Activated naive CD4-positive, alpha-beta T cell treated with anti-CD3 and anti-CD28 coated beads, Interleukin-2, amount 50 U/mL, for 72 hours (primary cell): ENCODE data around the gene GSDMA. TPM values are rescaled to one million over a fixed set of nuclear protein-coding genes. Genes with fewer than 3 reads are reported as not detected.

Experiments used
- ATAC-seq, 2 donors: fragments of 150-1000 bp; cut with Tn5 transposase; 2 replicates each; pipeline ENCODE4 v1.10.0; 2021; ENCODE audit warnings: mild to moderate bottlenecking in 2 of 2, moderate library complexity in 2 of 2
- DNase-seq, 2 donors: peaks; one replicate each; pipeline ENCODE4 v3.0.0; 2021 to 2022; ENCODE audit warnings: low spot score in 2 of 2
- H3K27ac Mint-ChIP-seq, 2 donors: one replicate each; pipeline ENCODE4 v1.8.0; 2022; ENCODE audit warnings: mild to moderate bottlenecking in 2 of 2, mixed read lengths in 2 of 2
- H3K36me3 Mint-ChIP-seq, 2 donors: one replicate each; pipeline ENCODE4 v1.8.0; 2022; ENCODE audit warnings: mixed read lengths in 2 of 2
- H3K9me3 Mint-ChIP-seq, 2 donors: one replicate each; pipeline ENCODE4 v1.8.0; 2022; ENCODE audit warnings: mixed read lengths in 2 of 2
- total RNA-seq, 2 donors: library from RNA; stranded (reverse); gene quantifications; one replicate each; pipeline ENCODE4 v1.2.3, GENCODE V29; 2022

Gene GSDMA
- total RNA-seq, 2 donors from 2014 or later = 0.50 to 1.1 TPM

- ATAC-seq = peak; percentile 93 to 95
- Mint-ChIP-seq H3K36me3 (peaks cover 12 to 22% of the 10 kb centered on the region in 2 donors), H3K27ac (peak within 1 kb of the TSS; percentile 94 to 96), H3K9me3 (no peaks in the 10 kb centered on the region)
- DNase-seq = peak; percentile 92 to 94
Measured at GRCh38 chr17:39927101-39927928, 35.5 kb upstream of the GSDMA start, which contains the start of the genes LRRC3C and ORMDL3. LRRC3C (plus strand) TSS chr17:39927732; CDS start chr17:39941524, 13,792 bp downstream. ORMDL3 (minus strand) TSS chr17:39927601; CDS start chr17:39924203, 3,398 bp downstream.

GRCh38 chr17:39927929-39928857 is 34.6 kb upstream of the GSDMA start:
- Mint-ChIP-seq H3K9me3 (no peaks in the 10 kb centered on the region), H3K27ac (peak overlapping the region; percentile 81 to 96), H3K36me3 (peaks cover 8 to 20% of the 10 kb centered on the region in 2 donors)
- DNase-seq (no peak), ATAC-seq (peak; percentile 12 to 13)

- DNase-seq = no peak
- Mint-ChIP-seq H3K36me3 (peaks cover 4 to 16% of the 10 kb centered on the region in 2 donors), H3K27ac (no peak overlapping the region), H3K9me3 (no peaks in the 10 kb centered on the region)
- ATAC-seq = no peak
Measured at GRCh38 chr17:39928858-39929645, 33.8 kb upstream of the GSDMA start.

GRCh38 chr17:39929646-39930407 is 33.0 kb upstream of the GSDMA start:
- ATAC-seq (no peak), DNase-seq (no peak)
- peaks cover 0 to 13% of the 10 kb centered on the region in 2 donors for H3K36me3 Mint-ChIP-seq
- H3K27ac Mint-ChIP-seq = no peak overlapping the region
- H3K9me3 Mint-ChIP-seq = no peaks in the 10 kb centered on the region

DNA sequence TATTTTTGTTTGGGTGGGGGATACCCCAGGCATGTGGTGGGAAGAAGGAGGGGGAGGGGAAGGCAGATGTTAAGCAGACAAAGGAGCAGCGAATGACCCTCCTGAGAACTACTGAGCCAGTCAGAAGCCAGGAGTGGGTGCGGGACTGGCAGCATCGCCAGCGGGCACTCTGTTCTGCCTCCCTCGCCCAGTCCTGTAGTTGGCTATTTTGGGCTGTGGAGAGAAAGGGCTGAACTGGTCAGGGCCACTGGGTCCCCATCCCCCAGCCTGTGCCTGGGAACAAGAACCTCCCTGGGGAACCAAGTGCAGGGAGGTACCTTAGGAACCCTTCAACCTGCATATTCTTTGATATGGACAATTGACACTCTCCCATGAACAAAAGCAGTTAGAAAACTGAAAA is 28.9 kb upstream of the GSDMA start:
- no peak overlapping the region for H3K27ac Mint-ChIP-seq
- DNase-seq (no peak), ATAC-seq (no peak)
- no peaks in the 10 kb centered on the region for H3K9me3 Mint-ChIP-seq
- H3K36me3 Mint-ChIP-seq = no peaks in the 10 kb centered on the region

DNA sequence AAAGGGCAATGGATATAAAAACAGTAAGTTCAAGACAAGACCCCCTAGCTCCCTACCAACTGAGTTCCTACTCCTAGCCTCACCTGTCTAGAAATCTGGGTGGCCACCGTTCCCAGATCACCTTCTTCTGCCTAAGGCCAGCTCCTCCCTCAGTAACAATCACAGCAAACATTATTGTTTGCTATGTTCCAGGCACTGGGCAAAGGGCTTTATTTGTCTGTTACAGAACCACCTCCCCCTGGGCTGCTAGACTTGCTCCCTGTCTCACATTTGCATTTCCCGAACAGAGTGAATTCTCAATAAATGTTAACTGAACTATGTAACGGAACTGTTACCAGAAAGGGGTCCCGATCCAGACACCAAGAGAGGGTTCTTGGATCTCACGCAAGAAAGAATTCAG is 28.5 kb upstream of the GSDMA start:
- no peak for DNase-seq
- Mint-ChIP-seq H3K27ac (no peak overlapping the region), H3K9me3 (no peaks in the 10 kb centered on the region), H3K36me3 (no peaks in the 10 kb centered on the region)
- no peak for ATAC-seq

- Mint-ChIP-seq H3K9me3 (no peaks in the 10 kb centered on the region), H3K27ac (no peak overlapping the region), H3K36me3 (no peaks in the 10 kb centered on the region)
- ATAC-seq (no peak), DNase-seq (no peak)
Measured at GRCh38 chr17:39935909-39936308, 26.9 kb upstream of the GSDMA start.

DNA sequence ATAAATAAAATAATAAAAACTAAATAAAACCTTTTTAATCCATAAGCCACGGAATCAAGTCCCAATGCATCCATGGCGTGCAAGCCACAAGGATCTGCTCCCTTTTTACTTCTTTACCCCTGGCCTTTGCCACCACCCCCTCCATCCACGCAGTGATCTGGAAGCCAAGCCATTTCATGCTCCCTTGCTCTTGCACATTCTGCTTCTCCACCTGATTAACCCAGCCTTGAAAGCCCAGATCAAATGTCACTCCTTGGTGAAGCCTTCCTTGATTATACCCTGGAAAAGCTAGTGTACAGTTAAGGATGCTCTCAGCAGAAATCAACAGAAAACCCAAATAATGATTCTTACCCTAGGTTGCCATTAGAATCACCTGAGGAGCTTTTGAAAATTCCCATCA is 25.4 kb upstream of the GSDMA start:
- Mint-ChIP-seq H3K9me3 (no peaks in the 10 kb centered on the region), H3K27ac (no peak overlapping the region), H3K36me3 (no peaks in the 10 kb centered on the region)
- no peak for ATAC-seq
- DNase-seq = no peak

DNA sequence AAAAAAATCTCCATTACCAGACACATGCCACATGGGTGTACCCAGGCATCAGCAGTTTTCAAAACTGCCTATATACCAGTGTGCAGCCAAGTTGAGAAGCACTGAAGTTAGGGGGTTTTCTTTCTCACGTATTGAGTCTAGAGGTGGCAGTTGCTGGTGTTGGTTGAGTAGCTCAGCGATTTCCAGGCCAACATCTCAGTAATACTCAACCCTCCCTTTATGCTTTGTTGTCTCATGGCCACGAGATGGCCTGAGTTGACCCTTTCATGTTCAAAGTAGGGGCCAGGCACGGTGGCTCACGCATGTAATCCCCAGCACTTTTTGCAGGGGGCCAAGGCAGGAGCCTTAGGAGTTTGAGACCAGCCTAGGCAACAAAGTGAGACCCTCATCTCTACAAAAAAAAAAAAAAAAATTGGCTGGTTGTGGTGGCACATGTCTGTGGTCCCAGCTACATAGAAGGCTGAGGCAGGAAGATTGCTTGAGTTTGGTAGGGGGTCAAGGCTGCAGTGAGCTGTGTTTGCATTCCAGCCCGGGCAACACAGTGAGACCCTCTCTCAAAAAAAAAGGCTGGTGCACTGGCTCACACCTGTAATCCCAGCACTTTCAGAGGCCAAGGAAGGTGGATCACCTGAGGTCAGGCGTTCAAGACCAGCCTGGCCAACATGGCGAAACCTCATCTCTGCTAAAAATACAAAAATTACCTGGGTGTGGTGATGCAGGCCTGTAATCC is 24.5 kb upstream of the GSDMA start:
- no peak for ATAC-seq
- no peaks in the 10 kb centered on the region for H3K36me3 Mint-ChIP-seq
- no peak overlapping the region for H3K27ac Mint-ChIP-seq
- no peaks in the 10 kb centered on the region for H3K9me3 Mint-ChIP-seq
- DNase-seq = no peak

DNA sequence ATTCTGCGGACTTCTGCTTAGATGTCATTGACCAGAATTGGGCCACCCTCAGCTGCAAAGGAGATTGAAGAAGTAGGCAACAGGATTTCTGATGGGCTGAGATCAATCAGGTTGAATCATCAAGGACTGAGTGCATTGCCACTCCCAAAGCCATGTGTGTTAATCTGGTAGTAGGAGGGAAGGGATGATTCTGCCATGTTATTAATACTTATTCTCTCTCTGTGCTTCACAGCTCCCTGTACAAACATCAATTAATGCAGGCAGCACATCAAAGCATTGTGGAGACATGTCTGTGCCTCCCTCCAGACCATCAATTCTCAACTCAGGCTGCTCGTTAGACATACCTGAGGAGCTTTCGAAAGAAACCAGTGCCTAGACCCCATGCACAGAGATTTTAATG is 23.7 kb upstream of the GSDMA start:
- H3K27ac Mint-ChIP-seq = peak overlapping the region in 1 of 2 donors; percentile 76

GRCh38 chr17:39939588-39940419 is 23.0 kb upstream of the GSDMA start:
- DNase-seq = peak in 1 of 2 donors; percentile 31
- peak; percentile 96 to 100 for ATAC-seq
- Mint-ChIP-seq H3K27ac (peak overlapping the region; percentile 60 to 76), H3K36me3 (no peaks in the 10 kb centered on the region), H3K9me3 (no peaks in the 10 kb centered on the region)

More for the DNA sequence above, 23.7 kb upstream of the GSDMA start:
- Mint-ChIP-seq H3K36me3 (no peaks in the 10 kb centered on the region), H3K9me3 (no peaks in the 10 kb centered on the region)
- ATAC-seq (no peak), DNase-seq (no peak)

GRCh38 chr17:39943702-39944392 is 19.0 kb upstream of the GSDMA start:
- DNase-seq (no peak), ATAC-seq (no peak)
- Mint-ChIP-seq H3K27ac (no peak overlapping the region), H3K36me3 (no peaks in the 10 kb centered on the region), H3K9me3 (no peaks in the 10 kb centered on the region)

DNA sequence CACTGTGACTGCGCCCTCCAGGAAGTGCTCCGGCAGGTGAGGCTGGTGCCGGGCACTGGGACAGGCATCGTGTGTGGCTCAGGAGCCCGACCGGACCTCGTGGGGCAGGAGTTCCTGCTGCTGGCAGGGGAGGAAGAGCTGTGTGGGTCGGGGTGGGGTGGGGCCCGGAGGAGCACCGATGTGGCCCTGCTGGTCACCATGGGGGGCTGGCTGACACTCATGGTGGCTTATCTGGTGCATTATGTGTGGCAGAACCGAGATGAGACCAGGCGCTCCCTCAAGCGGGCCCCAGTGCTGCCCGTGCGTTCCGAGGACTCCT is 18.5 kb upstream of the GSDMA start:
- DNase-seq = no peak
- Mint-ChIP-seq H3K27ac (no peak overlapping the region), H3K9me3 (no peaks in the 10 kb centered on the region), H3K36me3 (no peaks in the 10 kb centered on the region)
- ATAC-seq = no peak
